ENCODE results near the gene ANO1. TPM values are rescaled to one million over a fixed set of nuclear protein-coding genes. Genes with fewer than 3 reads are reported as not detected.
A peak's percentile ranks its signal among the peaks of the same experiment; 100 is the strongest.

ANO1 gene
- polyA plus RNA-seq, 1 donor (not counting 4 experiments of a cell fraction or from before 2014, with no cell fraction given), result 45.2 TPM

DNA sequence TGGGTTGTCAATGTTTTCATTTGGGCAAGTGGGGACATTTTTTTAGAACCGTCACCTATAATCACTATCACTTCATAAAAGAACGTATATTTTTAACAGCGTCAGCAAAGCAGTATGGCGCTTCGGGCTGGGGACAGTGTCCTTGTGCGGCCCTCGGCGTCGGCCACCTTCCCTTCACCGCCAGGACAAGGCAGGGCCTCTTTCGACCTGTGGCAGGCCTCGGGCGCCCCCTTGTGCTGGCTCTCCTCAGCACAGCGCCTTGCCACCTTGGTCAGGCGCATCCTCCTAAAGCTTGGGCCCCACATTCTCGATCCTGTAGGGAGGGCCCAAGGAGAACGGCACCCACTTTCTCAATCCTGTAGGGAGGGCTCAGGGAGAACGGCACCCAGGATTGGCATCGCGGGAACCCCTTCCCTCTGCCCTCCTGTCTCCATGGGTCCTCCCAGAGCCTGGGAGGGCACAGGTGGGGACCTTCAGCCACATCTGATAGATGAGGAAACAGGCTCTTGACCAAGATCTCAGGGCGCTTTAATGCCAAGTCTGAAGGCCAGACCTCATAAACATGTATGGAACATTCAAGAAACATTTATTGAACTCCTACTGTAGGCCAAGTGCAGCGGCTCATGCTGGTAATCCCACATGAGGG lies 113.5 kb downstream of the ANO1 start:
- Histone ChIP-seq H4K20me1 (ENCODE audit: control insufficient read depth, extremely low read depth, insufficient read depth, low read length) (no peaks in the 10 kb centered on the region), H3K36me3 (ENCODE audit: control insufficient read depth in 2 of 2, extremely low read depth in 1 of 2, insufficient read depth in 2 of 2, low read length in 2 of 2) (peaks cover 0 to 1% of the 10 kb centered on the region in 2 experiments), H3K9me3 (ENCODE audit: control insufficient read depth, low read depth, low read length) (no peaks in the 10 kb centered on the region), H3K27ac (ENCODE audit: control insufficient read depth, insufficient read depth, low read length) (no peak overlapping the region), H3K9me1 (ENCODE audit: control insufficient read depth, extremely low read depth, insufficient read depth, low read length) (no peaks in the 10 kb centered on the region), H3K79me2 (ENCODE audit: control insufficient read depth, insufficient read depth, low read length) (no peaks in the 10 kb centered on the region), H3K4me3 (ENCODE audit: control insufficient read depth in 2 of 3, extremely low read depth in 1 of 3, insufficient read depth in 2 of 3, low read depth in 1 of 3, low read length in 3 of 3) (no peak overlapping the region), H3K4me1 (ENCODE audit: control insufficient read depth, extremely low read depth, insufficient read depth, low read length) (peaks cover 9% of the 10 kb centered on the region), H3K27me3 (ENCODE audit: control insufficient read depth, extremely low read depth, insufficient read depth, low read length) (no peaks in the 10 kb centered on the region), H3K4me2 (ENCODE audit: control insufficient read depth, extremely low read depth, insufficient read depth, low read depth, low read length) (no peak overlapping the region), H2AFZ (ENCODE audit: control insufficient read depth, low read length) (no peak overlapping the region), H3K9ac (ENCODE audit: control insufficient read depth, extremely low read depth, insufficient read depth, low read length) (no peak overlapping the region)
- DNase-seq (ENCODE audit: low read depth, low spot score), result peak; percentile 21
- TF ChIP-seq, protein P1, sequence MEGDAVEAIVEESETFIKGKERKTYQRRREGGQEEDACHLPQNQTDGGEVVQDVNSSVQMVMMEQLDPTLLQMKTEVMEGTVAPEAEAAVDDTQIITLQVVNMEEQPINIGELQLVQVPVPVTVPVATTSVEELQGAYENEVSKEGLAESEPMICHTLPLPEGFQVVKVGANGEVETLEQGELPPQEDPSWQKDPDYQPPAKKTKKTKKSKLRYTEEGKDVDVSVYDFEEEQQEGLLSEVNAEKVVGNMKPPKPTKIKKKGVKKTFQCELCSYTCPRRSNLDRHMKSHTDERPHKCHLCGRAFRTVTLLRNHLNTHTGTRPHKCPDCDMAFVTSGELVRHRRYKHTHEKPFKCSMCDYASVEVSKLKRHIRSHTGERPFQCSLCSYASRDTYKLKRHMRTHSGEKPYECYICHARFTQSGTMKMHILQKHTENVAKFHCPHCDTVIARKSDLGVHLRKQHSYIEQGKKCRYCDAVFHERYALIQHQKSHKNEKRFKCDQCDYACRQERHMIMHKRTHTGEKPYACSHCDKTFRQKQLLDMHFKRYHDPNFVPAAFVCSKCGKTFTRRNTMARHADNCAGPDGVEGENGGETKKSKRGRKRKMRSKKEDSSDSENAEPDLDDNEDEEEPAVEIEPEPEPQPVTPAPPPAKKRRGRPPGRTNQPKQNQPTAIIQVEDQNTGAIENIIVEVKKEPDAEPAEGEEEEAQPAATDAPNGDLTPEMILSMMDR (optimal IDR thresholded peaks at IDR 0.05 in 1 of 3, IDR thresholded peaks at IDR 0.05 in 1 of 3, conservative IDR thresholded peaks at IDR 0.05 in 1 of 3; ENCODE audit: extremely low read depth in 1 of 3, insufficient read depth in 2 of 3, low read length in 3 of 3), result peak; percentile 72 to 99 (median 98)
- TF ChIP-seq EZH2 (IDR thresholded peaks at IDR 0.05; ENCODE audit: low read length), result no peak
- FAIRE-seq, result peak; percentile 39
- dilution Hi-C loops (cut with MboI; ENCODE audit: extremely low pct_ligation_motif_present, low sequenced_read_pairs), result no loop called here

DNA sequence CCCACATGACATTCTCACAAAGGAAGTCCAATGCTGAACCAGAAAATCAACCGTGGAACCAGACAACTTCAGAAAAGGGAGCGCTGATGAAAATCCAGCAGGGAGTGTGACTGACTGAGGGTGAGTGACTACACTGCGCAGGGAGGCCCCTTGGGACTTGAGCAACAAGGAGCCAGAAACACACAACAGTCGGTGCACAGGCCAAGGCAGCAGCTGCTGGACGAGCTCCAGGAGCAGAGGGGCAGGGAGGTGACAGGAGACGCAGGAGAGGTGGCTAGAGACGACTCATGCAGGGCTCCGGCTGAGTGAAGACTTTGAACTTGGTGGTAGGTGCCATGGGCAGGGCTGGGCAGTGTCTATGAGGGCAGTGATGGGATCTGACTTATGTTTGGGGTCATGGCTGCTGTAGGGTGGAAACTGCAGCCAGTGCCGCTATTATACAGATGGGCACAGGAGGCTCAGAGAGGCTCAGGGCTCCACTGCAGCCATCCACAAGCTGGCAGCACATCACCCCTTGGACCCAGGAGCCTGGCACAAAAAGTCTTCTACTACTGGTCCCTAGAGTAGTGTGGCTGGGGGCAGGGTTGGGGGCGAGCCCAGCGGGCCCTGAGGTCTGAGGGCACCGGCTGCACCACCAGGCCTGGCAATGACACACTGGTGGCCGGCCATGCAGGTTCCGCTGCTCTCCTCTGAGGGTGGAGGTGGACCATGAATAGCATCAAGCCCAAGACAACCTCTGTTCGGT lies 114.7 kb downstream of the ANO1 start:
- Histone ChIP-seq H3K4me3 (ENCODE audit: control insufficient read depth in 2 of 3, extremely low read depth in 1 of 3, insufficient read depth in 2 of 3, low read depth in 1 of 3, low read length in 3 of 3) (no peak overlapping the region), H3K79me2 (ENCODE audit: control insufficient read depth, insufficient read depth, low read length) (no peaks in the 10 kb centered on the region), H3K9ac (ENCODE audit: control insufficient read depth, extremely low read depth, insufficient read depth, low read length) (no peak overlapping the region), H3K4me1 (ENCODE audit: control insufficient read depth, extremely low read depth, insufficient read depth, low read length) (peaks cover 9% of the 10 kb centered on the region), H3K27me3 (ENCODE audit: control insufficient read depth, extremely low read depth, insufficient read depth, low read length) (no peaks in the 10 kb centered on the region), H4K20me1 (ENCODE audit: control insufficient read depth, extremely low read depth, insufficient read depth, low read length) (no peaks in the 10 kb centered on the region), H3K9me1 (ENCODE audit: control insufficient read depth, extremely low read depth, insufficient read depth, low read length) (no peaks in the 10 kb centered on the region), H2AFZ (ENCODE audit: control insufficient read depth, low read length) (no peak overlapping the region), H3K36me3 (ENCODE audit: control insufficient read depth in 2 of 2, extremely low read depth in 1 of 2, insufficient read depth in 2 of 2, low read length in 2 of 2) (peaks cover 0 to 1% of the 10 kb centered on the region in 2 experiments), H3K27ac (ENCODE audit: control insufficient read depth, insufficient read depth, low read length) (no peak overlapping the region), H3K9me3 (ENCODE audit: control insufficient read depth, low read depth, low read length) (no peaks in the 10 kb centered on the region), H3K4me2 (ENCODE audit: control insufficient read depth, extremely low read depth, insufficient read depth, low read depth, low read length) (no peak overlapping the region)
- FAIRE-seq (no peak), DNase-seq (ENCODE audit: low read depth, low spot score) (no peak)
- dilution Hi-C loops (cut with MboI; ENCODE audit: extremely low pct_ligation_motif_present, low sequenced_read_pairs), result no loop called here
- TF ChIP-seq, protein P1 (optimal IDR thresholded peaks at IDR 0.05 in 1 of 3, IDR thresholded peaks at IDR 0.05 in 1 of 3, conservative IDR thresholded peaks at IDR 0.05 in 1 of 3; ENCODE audit: extremely low read depth in 1 of 3, insufficient read depth in 2 of 3, low read length in 3 of 3), result no peak
- TF ChIP-seq EZH2 (IDR thresholded peaks at IDR 0.05; ENCODE audit: low read length), result no peak

All from keratinocyte (primary cell).